Hepatocyte (in vitro differentiated cells): Measurements from ENCODE around the gene CCDC137. TPM values are rescaled to one million over a fixed set of nuclear protein-coding genes. Genes with fewer than 3 reads are reported as not detected.

Experiments
- DNase-seq: peaks from one replicate; pipeline ENCODE4 v3.0.0-alpha.2; 2016; ENCODE audit warnings: low spot score
- H2AFZ ChIP-seq: fragments of 200-600 bp; sonication (generic); 2 replicates; pipeline ENCODE4 v1.6.0; 2016; ENCODE audit warnings: antibody characterized with exemption, mild to moderate bottlenecking
- H3K27ac ChIP-seq: fragments of 200-600 bp; sonication (generic); 2 replicates; pipeline ENCODE4 v1.5.1; 2016; ENCODE audit warnings: mild to moderate bottlenecking
- H3K27me3 ChIP-seq: fragments of 200-600 bp; sonication (generic); 2 replicates; pipeline ENCODE4 v1.6.1; 2016
- H3K36me3 ChIP-seq: fragments of 200-600 bp; sonication (generic); replicated peaks from 2 replicates; pipeline ENCODE4 v1.5.1; 2016; ENCODE audit warnings: low read depth; ENCODE audit not compliant: insufficient read depth
- H3K4me1 ChIP-seq: fragments of 200-600 bp; sonication (generic); 2 replicates; pipeline ENCODE4 v1.5.1; 2016; ENCODE audit warnings: mild to moderate bottlenecking, moderate library complexity; ENCODE audit not compliant: insufficient read depth
- H3K4me2 ChIP-seq: fragments of 200-600 bp; sonication (generic); 2 replicates; pipeline ENCODE4 v1.6.0; 2016
- H3K4me3 ChIP-seq: fragments of 200-600 bp; sonication (generic); 2 replicates; pipeline ENCODE4 v1.5.1; 2016; ENCODE audit warnings: mild to moderate bottlenecking
- H3K79me2 ChIP-seq: fragments of 200-600 bp; sonication (generic); 2 replicates; pipeline ENCODE4 v1.6.0; 2017; ENCODE audit warnings: mild to moderate bottlenecking
- H3K9me2 ChIP-seq: fragments of 200-600 bp; sonication (generic); replicated peaks from 2 replicates; pipeline ENCODE4 v1.6.0; 2017; ENCODE audit warnings: mild to moderate bottlenecking; ENCODE audit not compliant: insufficient read depth
- H3K9me3 ChIP-seq: fragments of 200-600 bp; sonication (generic); 2 replicates; pipeline ENCODE4 v1.5.1; 2016; ENCODE audit warnings: low read depth, mild to moderate bottlenecking
- H4K20me1 ChIP-seq: fragments of 200-600 bp; sonication (generic); 2 replicates; pipeline ENCODE4 v1.6.0; 2016; ENCODE audit warnings: mild to moderate bottlenecking; ENCODE audit not compliant: insufficient read depth, poor library complexity, severe bottlenecking
- CTCF ChIP-seq: fragments of 200-600 bp; sonication (generic); IDR thresholded peaks from 2 replicates; pipeline ENCODE4 v1.5.1; 2016; ENCODE audit warnings: antibody characterized with exemption, mild to moderate bottlenecking; ENCODE audit not compliant: poor library complexity
- EZH2 ChIP-seq: fragments of 200-600 bp; sonication (generic); IDR thresholded peaks from 2 replicates; pipeline ENCODE4 v1.6.1; 2016; ENCODE audit warnings: antibody characterized with exemption, mild to moderate bottlenecking, borderline replicate concordance
- EZH2phosphoT487 ChIP-seq: fragments of 200-600 bp; sonication (generic); IDR thresholded peaks from one replicate; pipeline ENCODE4 v1.6.1; 2018; ENCODE audit warnings: antibody characterized with exemption, mild to moderate bottlenecking, low read depth, moderate library complexity; ENCODE audit not compliant: unreplicated experiment, severe bottlenecking
- WGBS: methylation state at CpG from one replicate; pipeline ENCODE4 v1.1.6; 2016; ENCODE audit warnings: low lambda C conversion rate; ENCODE audit errors: missing lambda C conversion rate; 5-methylcytosine and 5-hydroxymethylcytosine counted together
- polyA plus RNA-seq: library from polyadenylated mRNA; unstranded; fragments of >200 nt; fragmentation: Nextera tagmentation; extraction: Ambion mirVana; gene quantifications from 2 replicates; pipeline ENCODE4 v1.2.1, GENCODE V29; 2016
- total RNA-seq: library from RNA; depleted of rRNA; stranded (reverse); fragments of >200 nt; gene quantifications from 2 replicates; pipeline ENCODE4 v1.2.3, GENCODE V29; 2014

Gene CCDC137
- total and polyA plus RNA-seq, 2 experiments from 2014 or later = 8.3 to 20.5 TPM

- DNase-seq = no peak
- TF ChIP-seq EZH2 (no peak), CTCF (no peak), EZH2phosphoT487 (no peak)
- Histone ChIP-seq H3K27ac (no peak overlapping the region), H3K4me2 (no peak overlapping the region), H3K9me2 (no peaks in the 10 kb centered on the region), H3K27me3 (no peaks in the 10 kb centered on the region), H4K20me1 (no peaks in the 10 kb centered on the region), H3K4me3 (no peak overlapping the region), H3K4me1 (no peaks in the 10 kb centered on the region), H3K79me2 (peaks cover 36% of the 10 kb centered on the region), H3K9me3 (no peaks in the 10 kb centered on the region), H2AFZ (no peak overlapping the region), H3K36me3 (no peaks in the 10 kb centered on the region)
- WGBS = 96% methylated on average over 11 of the region's 11 CpGs
Observed at GRCh38 chr17:81621494-81622130, 44.9 kb upstream of the CCDC137 start.

GRCh38 chr17:81630274-81630673 lies 36.3 kb upstream of the CCDC137 start:
- Histone ChIP-seq H3K4me3 (no peak overlapping the region), H3K27ac (no peak overlapping the region), H2AFZ (no peak overlapping the region), H3K79me2 (peaks cover 57% of the 10 kb centered on the region), H3K9me3 (no peaks in the 10 kb centered on the region), H3K4me1 (peaks cover 13% of the 10 kb centered on the region), H3K27me3 (no peaks in the 10 kb centered on the region), H3K4me2 (no peak overlapping the region), H3K9me2 (no peaks in the 10 kb centered on the region), H4K20me1 (peaks cover 38% of the 10 kb centered on the region), H3K36me3 (peaks cover 3% of the 10 kb centered on the region)
- WGBS = 89% methylated on average over 8 of the region's 8 CpGs
- DNase-seq = no peak
- TF ChIP-seq EZH2phosphoT487 (no peak), CTCF (no peak), EZH2 (no peak)

GRCh38 chr17:81631482-81631881 lies 35.1 kb upstream of the CCDC137 start:
- no peaks in the 10 kb centered on the region for H3K9me2 ChIP-seq
- H3K79me2 ChIP-seq = peaks cover 63% of the 10 kb centered on the region
- no peak overlapping the region for H3K4me2 ChIP-seq
- H3K36me3 ChIP-seq = peaks cover 3% of the 10 kb centered on the region
- no peak overlapping the region for H3K4me3 ChIP-seq
- TF ChIP-seq EZH2phosphoT487 = no peak
- no peak for TF ChIP-seq EZH2
- no peak for TF ChIP-seq CTCF
- peaks cover 47% of the 10 kb centered on the region for H4K20me1 ChIP-seq
- no peak for DNase-seq
- H2AFZ ChIP-seq = no peak overlapping the region
- peaks cover 18% of the 10 kb centered on the region for H3K4me1 ChIP-seq
- H3K27ac ChIP-seq = no peak overlapping the region
- 96% methylated on average over 7 of the region's 7 CpGs for whole genome bisulfite sequencing
- H3K9me3 ChIP-seq = no peaks in the 10 kb centered on the region
- no peaks in the 10 kb centered on the region for H3K27me3 ChIP-seq

- peak overlapping the region; percentile 97 for H3K27ac ChIP-seq
- DNase-seq = no peak
- H4K20me1 ChIP-seq = peaks cover 47% of the 10 kb centered on the region
- TF ChIP-seq EZH2 (no peak), EZH2phosphoT487 (no peak), CTCF (no peak)
- peak overlapping the region; percentile 81 for H3K4me2 ChIP-seq
- H3K4me3 ChIP-seq = peak overlapping the region; percentile 56
- H3K9me2 ChIP-seq = no peaks in the 10 kb centered on the region
- no peaks in the 10 kb centered on the region for H3K36me3 ChIP-seq
- H3K4me1 ChIP-seq = peaks cover 22% of the 10 kb centered on the region
- H2AFZ ChIP-seq = no peak overlapping the region
- H3K79me2 ChIP-seq = peaks cover 61% of the 10 kb centered on the region
- no peaks in the 10 kb centered on the region for H3K9me3 ChIP-seq
- H3K27me3 ChIP-seq = no peaks in the 10 kb centered on the region
- 67% methylated on average over 5 of the region's 5 CpGs for WGBS
Observed at GRCh38 chr17:81635431-81635830, 31.1 kb upstream of the CCDC137 start.
